A549 (cell line): ENCODE results near the gene C1orf105. TPM values are rescaled to one million over a fixed set of nuclear protein-coding genes. Genes with fewer than 3 reads are reported as not detected.
A peak's percentile ranks its signal among the peaks of the same experiment; 100 is the strongest.
"Not testable (repeated sequence)": the region's sequence is repeated elsewhere in the genome, so short reads cannot be mapped to it uniquely, and the experiment has no call there.

Experiments
- ATAC-seq, 2 experiments: fragments of 200-7000 bp in 1 of 2; fragments of >200 bp in 1 of 2; cut with Nextera tagmentation in 1 of 2; cut with Tn5 transposase in 1 of 2; 3 replicates each; pipeline versions ENCODE4 v1.8.0 to v1.9.1; 2018 to 2020; ENCODE audit warnings: mild to moderate bottlenecking in 1 of 2, moderate library complexity in 1 of 2
- CTCF ChIA-PET: fragments of 300-600 bp; sonication (Branson Sonifier 250); formaldehyde crosslinking; extraction: SDS; loops from one replicate; lab custom pipeline; 2021; ENCODE audit warnings: antibody characterized with exemption, inconsistent platforms; lab: Yijun Ruan, JAX
- POLR2A ChIA-PET: fragments of 350-600 bp; formaldehyde crosslinking; extraction: SDS; loops from one replicate; lab custom pipeline; 2021; ENCODE audit warnings: antibody characterized with exemption, inconsistent platforms; lab: Yijun Ruan, JAX
- DNase-seq, 2 experiments: peaks; one replicate each; pipeline versions ENCODE4 v3.0.0 to v3.0.0-alpha.2; 2011 to 2016; ENCODE audit warnings: low read depth in 1 of 2, low spot score in 1 of 2
- FAIRE-seq: peaks from 2 replicates; lab custom pipeline; 2011; peaks lifted over from hg19 to GRCh38; lab: Jason Lieb, UNC
- H3K27ac ChIP-seq, 2 experiments: fragments of >200 bp; sonication (Bioruptor Twin); formaldehyde crosslinking; 3 replicates each; pipeline ENCODE4 v1.5.1; 2016 to 2017
- H3K4me1 ChIP-seq: fragments of >200 bp; sonication (Bioruptor Twin); formaldehyde crosslinking; 3 replicates; pipeline ENCODE4 v1.6.1; 2016
- H3K4me2 ChIP-seq: fragments of >200 bp; sonication (Bioruptor Twin); formaldehyde crosslinking; 3 replicates; pipeline ENCODE4 v1.6.1; 2016
- H3K4me3 ChIP-seq: fragments of >200 bp; sonication (Bioruptor Twin); formaldehyde crosslinking; 3 replicates; pipeline ENCODE4 v1.5.1; 2016
- H3K9me3 ChIP-seq: fragments of >200 bp; sonication (Bioruptor Twin); formaldehyde crosslinking; 3 replicates; pipeline ENCODE4 v1.6.1; 2016
- CBX8 ChIP-seq: fragments of 200-600 bp; sonication (generic); IDR thresholded peaks from 2 replicates; pipeline ENCODE4 v1.6.1; 2016
- CEBPB ChIP-seq, 2 experiments: fragments of >200 bp in 1 of 2; sonication (Bioruptor Twin) in 1 of 2; formaldehyde crosslinking in 1 of 2; IDR thresholded peaks; 2 replicates each; pipeline ENCODE4 v1.6.1; 2012 to 2016
- E2F6 ChIP-seq: IDR thresholded peaks from 2 replicates; pipeline ENCODE4 v1.6.1; 2012; ENCODE audit warnings: low read depth, borderline replicate concordance
- EHF ChIP-seq: fragments of 250-450 bp; sonication (Bioruptor Pico); IDR thresholded peaks from 2 replicates; pipeline ENCODE4 v1.5.0; 2020; ENCODE audit warnings: mild to moderate bottlenecking
- ELK1 ChIP-seq: fragments of 150-350 bp; IDR thresholded peaks from 2 replicates; pipeline ENCODE4 v1.6.1; 2014; ENCODE audit warnings: low read depth, mild to moderate bottlenecking, low read length
- EP300 ChIP-seq, 2 experiments: fragments of >200 bp; sonication (Bioruptor Twin); formaldehyde crosslinking; IDR thresholded peaks; 2 replicates in 1 of 2; 3 replicates in 1 of 2; pipeline ENCODE4 v1.6.1; 2016 to 2017
- FOSB ChIP-seq: fragments of 250-450 bp; sonication (Bioruptor Pico); IDR thresholded peaks from 2 replicates; pipeline ENCODE4 v1.5.0; 2020; ENCODE audit warnings: mild to moderate bottlenecking, moderate library complexity
- FOXS1 ChIP-seq: fragments of 250-450 bp; sonication (Bioruptor Pico); IDR thresholded peaks from 2 replicates; pipeline ENCODE4 v1.5.0; 2020; ENCODE audit warnings: mild to moderate bottlenecking, moderate library complexity
- HDAC2 ChIP-seq: fragments of 200-600 bp; sonication (generic); IDR thresholded peaks from 2 replicates; pipeline ENCODE4 v1.6.1; 2016
- HEYL ChIP-seq: fragments of 250-450 bp; sonication (Bioruptor Pico); IDR thresholded peaks from 2 replicates; pipeline ENCODE4 v1.8.0; 2021; ENCODE audit warnings: mild to moderate bottlenecking, moderate library complexity
- HMGXB4 ChIP-seq: fragments of 250-450 bp; sonication (Bioruptor Pico); IDR thresholded peaks from 2 replicates; pipeline ENCODE4 v1.5.0; 2021; ENCODE audit warnings: mild to moderate bottlenecking, moderate library complexity, borderline replicate concordance
- MAFK ChIP-seq: fragments of 450-650 bp; IDR thresholded peaks from 2 replicates; pipeline ENCODE4 v1.6.1; 2014; ENCODE audit not compliant: partially characterized antibody
- NFE2L2 ChIP-seq: fragments of 150-350 bp; conservative IDR thresholded peaks from 2 replicates; pipeline ENCODE4 v1.6.1; 2014; ENCODE audit warnings: low read length
- NR3C1 ChIP-seq: fragments of >200 bp; sonication (Bioruptor Twin); formaldehyde crosslinking; IDR thresholded peaks from 3 replicates; pipeline ENCODE4 v1.6.1; 2017
- PHF8 ChIP-seq: fragments of 200-600 bp; sonication (generic); IDR thresholded peaks from 2 replicates; pipeline ENCODE4 v1.6.1; 2016; ENCODE audit warnings: low read depth, mild to moderate bottlenecking, antibody characterized with exemption, moderate library complexity, borderline replicate concordance
- RAD21 ChIP-seq, 2 experiments: fragments of >200 bp in 1 of 2; sonication (Bioruptor Twin) in 1 of 2; formaldehyde crosslinking in 1 of 2; IDR thresholded peaks in 1 of 2; conservative IDR thresholded peaks in 1 of 2; 2 replicates in 1 of 2; 3 replicates in 1 of 2; pipeline ENCODE4 v1.6.1; 2012 to 2018; ENCODE audit warnings: inconsistent platforms in 1 of 2
- RARB ChIP-seq: fragments of 250-450 bp; sonication (Bioruptor Pico); IDR thresholded peaks from 2 replicates; pipeline ENCODE4 v1.8.0; 2021; ENCODE audit warnings: mild to moderate bottlenecking, moderate library complexity
- ZC3H11A ChIP-seq: fragments of 450-650 bp; IDR thresholded peaks from 2 replicates; pipeline ENCODE4 v1.6.1; 2014; ENCODE audit warnings: antibody characterized with exemption, mild to moderate bottlenecking
- WGBS: methylation state at CpG from one replicate; pipeline ENCODE4 v1.1.6; 2017; ENCODE audit errors: missing lambda C conversion rate; 5-methylcytosine and 5-hydroxymethylcytosine counted together
- polyA plus RNA-seq, 4 experiments: library from polyadenylated mRNA; depleted of rRNA in 3 of 4; stranded (reverse); fragments of >200 nt; fragmentation: RNase III in 1 of 4; extraction: RNeasy Plus Mini Kit Qiagen cat#74134 plus additional on column Dnase treatment in 1 of 4; gene quantifications; 2 replicates in 3 of 4; 3 replicates in 1 of 4; pipeline ENCODE4 v1.2.3, GENCODE V29; 2011 to 2017

C1orf105 gene
- polyA plus RNA-seq, 2 of the 4 experiments (the other 2 are of a cell fraction): 0.40 TPM; not detected in 1

GRCh38 chr1:172431721-172432192 is 11.3 kb downstream of the C1orf105 start:
- no peak overlapping the region for H3K4me3 ChIP-seq
- DNase-seq (no peak), ATAC-seq (no peak), FAIRE-seq (no peak)
- CTCF ChIA-PET: interaction anchor here (0.7 to 4.1 kb wide), 5 partner anchors 11 to 447 kb away, joined by 3 to 32 read pairs (median 4); partner anchors contain the start of gene PIGC
- no peaks in the 10 kb centered on the region for H3K4me1 ChIP-seq
- 76% methylated on average over 8 of the region's 9 CpGs for WGBS
- POLR2A ChIA-PET: no interaction called here
- no peak overlapping the region for H3K4me2 ChIP-seq
- TF ChIP-seq E2F6 (no peak), FOSB (CRISPR knock-in tag) (no peak), NR3C1 (no peak), NFE2L2 (no peak), MAFK (no peak), CBX8 (no peak), HEYL (CRISPR knock-in tag) (no peak), PHF8 (no peak), RAD21 (conservative IDR thresholded peaks at IDR 0.05 in 1 of 2, IDR thresholded peaks at IDR 0.05 in 1 of 2) (no peak), HMGXB4 (CRISPR knock-in tag) (no peak), CEBPB (IDR thresholded peaks at IDR 0.05) (no peak)
- no peak overlapping the region for H3K27ac ChIP-seq
- H3K9me3 ChIP-seq: no peaks in the 10 kb centered on the region

- CTCF ChIA-PET, H3K27ac ChIP-seq, H3K9me3 ChIP-seq, POLR2A ChIA-PET, ATAC-seq, H3K4me2 ChIP-seq, H3K4me1 ChIP-seq, FAIRE-seq, DNase-seq, H3K4me3 ChIP-seq: not testable (repeated sequence)
- WGBS: 96% methylated on average over 3 of the region's 3 CpGs
Measured at GRCh38 chr1:172437183-172437582, 16.7 kb downstream of the C1orf105 start.

GRCh38 chr1:172442404-172442803 is 21.9 kb downstream of the C1orf105 start:
- WGBS: over 99% methylated on average over 6 of the region's 6 CpGs
- POLR2A ChIA-PET: no interaction called here
- Histone ChIP-seq H3K4me3 (no peak overlapping the region; the same call in 2 of the 3 replicates), H3K27ac (no peak overlapping the region), H3K4me1 (peaks cover 11% of the 10 kb centered on the region; the same call in 2 of the 3 replicates), H3K4me2 (peak overlapping the region; percentile 88), H3K9me3 (0 out of 3 replicates have a peak, but pooled peaks cover 2% of the 10 kb centered on the region)
- no peak for ATAC-seq
- CTCF ChIA-PET: interaction anchor here (0.7 to 4.8 kb wide), 7 partner anchors 10 to 642 kb away, joined by 3 to 28 read pairs (median 4); no protein-coding TSS in a partner anchor
- no peak for DNase-seq
- no peak for FAIRE-seq
- TF ChIP-seq HDAC2: no peak
- no peak for TF ChIP-seq EP300 (IDR thresholded peaks at IDR 0.05)
- no peak for TF ChIP-seq FOXS1 (CRISPR knock-in tag)
- no peak for TF ChIP-seq EHF (CRISPR knock-in tag)
- TF ChIP-seq ZC3H11A: no peak
- TF ChIP-seq ELK1: no peak
- no peak for TF ChIP-seq RARB (CRISPR knock-in tag)
